ENCODE measurements around the gene PLA2R1. TPM values are rescaled to one million over a fixed set of nuclear protein-coding genes. Genes with fewer than 3 reads are reported as not detected.

Gene PLA2R1
- total and polyA plus RNA-seq, 4 donors, result 4.8 to 56.4 (median 22.5) TPM

GRCh38 chr2:159995038-159995437 lies 67.4 kb downstream of the PLA2R1 start:
- no CpG with 5 or more reads among the region's 2 CpGs for WGBS (ENCODE audit: insufficient coverage)
- DNase-seq (ENCODE audit: low read depth in 4 of 6, low spot score in 6 of 6), result no peak
- Histone ChIP-seq H3K27me3 (ENCODE audit: control insufficient read depth, insufficient read depth, low read length) (no peaks in the 10 kb centered on the region), H3K9me3 (ENCODE audit: control insufficient read depth, insufficient read depth, low read length) (no peaks in the 10 kb centered on the region), H3K4me1 (ENCODE audit: control insufficient read depth, insufficient read depth, low read length) (no peaks in the 10 kb centered on the region), H3K4me3 (ENCODE audit: low read depth, low read length) (no peak overlapping the region), H3K36me3 (ENCODE audit: control insufficient read depth, insufficient read depth, low read length) (no peaks in the 10 kb centered on the region), H3K27ac (ENCODE audit: low read depth, low read length) (no peak overlapping the region)

GRCh38 chr2:159989249-159989648 lies 73.2 kb downstream of the PLA2R1 start:
- Histone ChIP-seq H3K27ac (ENCODE audit: low read depth, low read length) (no peak overlapping the region), H3K36me3 (ENCODE audit: control insufficient read depth, insufficient read depth, low read length) (no peaks in the 10 kb centered on the region), H3K4me3 (ENCODE audit: low read depth, low read length) (no peak overlapping the region), H3K9me3 (ENCODE audit: control insufficient read depth, insufficient read depth, low read length) (no peaks in the 10 kb centered on the region), H3K27me3 (ENCODE audit: control insufficient read depth, insufficient read depth, low read length) (no peaks in the 10 kb centered on the region), H3K4me1 (ENCODE audit: control insufficient read depth, insufficient read depth, low read length) (no peaks in the 10 kb centered on the region)
- DNase-seq (ENCODE audit: low read depth in 4 of 6, low spot score in 6 of 6), result no peak
- WGBS (ENCODE audit: insufficient coverage), result 77% methylated on average over 2 of the region's 4 CpGs

- H3K36me3 ChIP-seq (ENCODE audit: control insufficient read depth, insufficient read depth, low read length), result no peaks in the 10 kb centered on the region
- 100% methylated on average over 1 of the region's 4 CpGs for WGBS (ENCODE audit: insufficient coverage)
- no peak overlapping the region for H3K4me3 ChIP-seq (ENCODE audit: low read depth, low read length)
- no peak for DNase-seq (ENCODE audit: low read depth in 4 of 6, low spot score in 6 of 6)
- no peaks in the 10 kb centered on the region for H3K27me3 ChIP-seq (ENCODE audit: control insufficient read depth, insufficient read depth, low read length)
- no peak overlapping the region for H3K27ac ChIP-seq (ENCODE audit: low read depth, low read length)
- H3K9me3 ChIP-seq (ENCODE audit: control insufficient read depth, insufficient read depth, low read length), result no peaks in the 10 kb centered on the region
- no peaks in the 10 kb centered on the region for H3K4me1 ChIP-seq (ENCODE audit: control insufficient read depth, insufficient read depth, low read length)
These were observed 73.9 kb downstream of the PLA2R1 start for GRCh38 chr2:159988412-159988970.

- no peak overlapping the region for H3K27ac ChIP-seq (ENCODE audit: low read depth, low read length)
These were observed 75.2 kb downstream of the PLA2R1 start for GRCh38 chr2:159987181-159987580.

GRCh38 chr2:159985656-159986055 lies 76.8 kb downstream of the PLA2R1 start:
- no peaks in the 10 kb centered on the region for H3K4me1 ChIP-seq (ENCODE audit: control insufficient read depth, insufficient read depth, low read length)
- no peak overlapping the region for H3K4me3 ChIP-seq (ENCODE audit: low read depth, low read length)
- no peak for DNase-seq (ENCODE audit: low read depth in 4 of 6, low spot score in 6 of 6)
- H3K27me3 ChIP-seq (ENCODE audit: control insufficient read depth, insufficient read depth, low read length), result no peaks in the 10 kb centered on the region
- no peak overlapping the region for H3K27ac ChIP-seq (ENCODE audit: low read depth, low read length)
- WGBS (ENCODE audit: insufficient coverage), result 100% methylated on average over 2 of the region's 3 CpGs
- no peaks in the 10 kb centered on the region for H3K9me3 ChIP-seq (ENCODE audit: control insufficient read depth, insufficient read depth, low read length)
- H3K36me3 ChIP-seq (ENCODE audit: control insufficient read depth, insufficient read depth, low read length), result no peaks in the 10 kb centered on the region

More at GRCh38 chr2:159987181-159987580, 75.2 kb downstream of the PLA2R1 start:
- no peak for DNase-seq (ENCODE audit: low read depth in 4 of 6, low spot score in 6 of 6)
- Histone ChIP-seq H3K4me1 (ENCODE audit: control insufficient read depth, insufficient read depth, low read length) (no peaks in the 10 kb centered on the region), H3K36me3 (ENCODE audit: control insufficient read depth, insufficient read depth, low read length) (no peaks in the 10 kb centered on the region), H3K27me3 (ENCODE audit: control insufficient read depth, insufficient read depth, low read length) (no peaks in the 10 kb centered on the region), H3K9me3 (ENCODE audit: control insufficient read depth, insufficient read depth, low read length) (no peaks in the 10 kb centered on the region), H3K4me3 (ENCODE audit: low read depth, low read length) (no peak overlapping the region)
- 67% methylated on average over 1 of the region's 6 CpGs for WGBS (ENCODE audit: insufficient coverage)

GRCh38 chr2:159984034-159984433 lies 78.4 kb downstream of the PLA2R1 start:
- H3K27ac ChIP-seq (ENCODE audit: low read depth, low read length), result no peak overlapping the region
- H3K36me3 ChIP-seq (ENCODE audit: control insufficient read depth, insufficient read depth, low read length), result no peaks in the 10 kb centered on the region
- H3K9me3 ChIP-seq (ENCODE audit: control insufficient read depth, insufficient read depth, low read length), result no peaks in the 10 kb centered on the region
- H3K4me1 ChIP-seq (ENCODE audit: control insufficient read depth, insufficient read depth, low read length), result no peaks in the 10 kb centered on the region
- no peak overlapping the region for H3K4me3 ChIP-seq (ENCODE audit: low read depth, low read length)
- no peaks in the 10 kb centered on the region for H3K27me3 ChIP-seq (ENCODE audit: control insufficient read depth, insufficient read depth, low read length)
- DNase-seq (ENCODE audit: low read depth in 4 of 6, low spot score in 6 of 6), result no peak

- Histone ChIP-seq H3K4me1 (ENCODE audit: control insufficient read depth, insufficient read depth, low read length) (no peaks in the 10 kb centered on the region), H3K27ac (ENCODE audit: low read depth, low read length) (no peak overlapping the region), H3K9me3 (ENCODE audit: control insufficient read depth, insufficient read depth, low read length) (no peaks in the 10 kb centered on the region), H3K27me3 (ENCODE audit: control insufficient read depth, insufficient read depth, low read length) (no peaks in the 10 kb centered on the region), H3K36me3 (ENCODE audit: control insufficient read depth, insufficient read depth, low read length) (no peaks in the 10 kb centered on the region), H3K4me3 (ENCODE audit: low read depth, low read length) (no peak overlapping the region)
- 100% methylated on average over 3 of the region's 7 CpGs for WGBS (ENCODE audit: insufficient coverage)
- no peak for DNase-seq (ENCODE audit: low read depth in 4 of 6, low spot score in 6 of 6)
These were observed 79.3 kb downstream of the PLA2R1 start for GRCh38 chr2:159982842-159983785.

- H3K27me3 ChIP-seq (ENCODE audit: control insufficient read depth, insufficient read depth, low read length), result no peaks in the 10 kb centered on the region
- no peaks in the 10 kb centered on the region for H3K4me1 ChIP-seq (ENCODE audit: control insufficient read depth, insufficient read depth, low read length)
- no peak overlapping the region for H3K4me3 ChIP-seq (ENCODE audit: low read depth, low read length)
- no peak overlapping the region for H3K27ac ChIP-seq (ENCODE audit: low read depth, low read length)
- DNase-seq (ENCODE audit: low read depth in 4 of 6, low spot score in 6 of 6), result no peak
- no peaks in the 10 kb centered on the region for H3K9me3 ChIP-seq (ENCODE audit: control insufficient read depth, insufficient read depth, low read length)
- 38% methylated on average over 2 of the region's 3 CpGs for WGBS (ENCODE audit: insufficient coverage)
- no peaks in the 10 kb centered on the region for H3K36me3 ChIP-seq (ENCODE audit: control insufficient read depth, insufficient read depth, low read length)
These were observed 80.1 kb downstream of the PLA2R1 start for GRCh38 chr2:159982270-159982669.

GRCh38 chr2:159976527-159977160 lies 85.8 kb downstream of the PLA2R1 start:
- Histone ChIP-seq H3K4me3 (ENCODE audit: low read depth, low read length) (no peak overlapping the region), H3K4me1 (ENCODE audit: control insufficient read depth, insufficient read depth, low read length) (no peaks in the 10 kb centered on the region), H3K36me3 (ENCODE audit: control insufficient read depth, insufficient read depth, low read length) (no peaks in the 10 kb centered on the region), H3K9me3 (ENCODE audit: control insufficient read depth, insufficient read depth, low read length) (no peaks in the 10 kb centered on the region), H3K27ac (ENCODE audit: low read depth, low read length) (no peak overlapping the region), H3K27me3 (ENCODE audit: control insufficient read depth, insufficient read depth, low read length) (no peaks in the 10 kb centered on the region)
- 100% methylated on average over 1 of the region's 5 CpGs for WGBS (ENCODE audit: insufficient coverage)
- no peak for DNase-seq (ENCODE audit: low read depth in 4 of 6, low spot score in 6 of 6)

Data from spinal cord (tissue), 10 donors.